ENCODE results near the gene HKDC1.

GRCh38 chr10:69241575-69241974 is 21.4 kb downstream of the HKDC1 start:
- TF ChIP-seq CTCF (IDR thresholded peaks at IDR 0.05): no peak
- no peak for TF ChIP-seq EP300 (IDR thresholded peaks at IDR 0.05; ENCODE audit: low read depth)
